DOHH2 (cell line): Measurements from ENCODE around the gene CRYZL1.

Experiments
- H3F3A ChIP-seq: fragments of 200-600 bp; sonication (generic), shearing (Covaris generic); 2 replicates; pipeline ENCODE4 v1.6.0; 2016; ENCODE audit warnings: antibody characterized with exemption, mild to moderate bottlenecking; ENCODE audit not compliant: control insufficient read depth, insufficient read depth
- H3K27ac ChIP-seq: fragments of 200-600 bp; sonication (generic); 2 replicates; pipeline ENCODE4 v1.5.1; 2014; ENCODE audit warnings: low read depth, mild to moderate bottlenecking, low read length, moderate library complexity
- H3K27me3 ChIP-seq: fragments of 200-600 bp; sonication (generic); 2 replicates; pipeline ENCODE4 v1.6.1; 2014; ENCODE audit warnings: mild to moderate bottlenecking, low read length, mixed read lengths; ENCODE audit not compliant: control insufficient read depth
- H3K36me3 ChIP-seq: fragments of 200-600 bp; sonication (generic); 2 replicates; pipeline ENCODE4 v1.6.1; 2014; ENCODE audit warnings: mild to moderate bottlenecking, low read length, moderate library complexity, mixed read lengths; ENCODE audit not compliant: control insufficient read depth
- H3K4me1 ChIP-seq: fragments of 200-600 bp; sonication (generic); 2 replicates; pipeline ENCODE4 v1.6.1; 2014; ENCODE audit warnings: mild to moderate bottlenecking, low read length, mixed read lengths; ENCODE audit not compliant: control insufficient read depth
- H3K4me2 ChIP-seq: fragments of 200-600 bp; sonication (generic); 2 replicates; pipeline ENCODE4 v1.6.0; 2014; ENCODE audit warnings: mild to moderate bottlenecking, low read length, moderate library complexity
- H3K4me3 ChIP-seq: fragments of 200-600 bp; sonication (generic); 2 replicates; pipeline ENCODE4 v1.5.1; 2014; ENCODE audit warnings: mild to moderate bottlenecking, low read length, mixed read lengths
- H3K79me2 ChIP-seq: fragments of 200-600 bp; sonication (generic); 2 replicates; pipeline ENCODE4 v1.6.1; 2014; ENCODE audit warnings: mild to moderate bottlenecking, low read length, mixed read lengths; ENCODE audit not compliant: control insufficient read depth
- H3K9me2 ChIP-seq: fragments of 200-600 bp; sonication (generic); replicated peaks from 2 replicates; pipeline ENCODE4 v1.6.1; 2014; ENCODE audit warnings: mild to moderate bottlenecking, low read length, mixed read lengths; ENCODE audit not compliant: control insufficient read depth
- H3K9me3 ChIP-seq: fragments of 200-600 bp; sonication (generic); 2 replicates; pipeline ENCODE4 v1.6.1; 2014; ENCODE audit warnings: antibody characterized with exemption, low read length, mixed read lengths; ENCODE audit not compliant: control insufficient read depth, insufficient read depth
- H4K20me1 ChIP-seq: fragments of 200-600 bp; sonication (generic); 2 replicates; pipeline ENCODE4 v1.6.0; 2014; ENCODE audit warnings: low read depth, mild to moderate bottlenecking, antibody characterized with exemption, low read length, moderate library complexity; ENCODE audit not compliant: control insufficient read depth, insufficient read depth
- EZH2phosphoT487 ChIP-seq: fragments of 200-600 bp; sonication (generic); IDR thresholded peaks from 2 replicates; pipeline ENCODE4 v1.6.1; 2017; ENCODE audit warnings: borderline replicate concordance, mild to moderate bottlenecking, antibody characterized with exemption, low read length, moderate library complexity, mixed read lengths
- TF ChIP-seq, protein P1 (sequence below): fragments of 200-600 bp; sonication (generic); IDR thresholded peaks from one replicate; pipeline ENCODE4 v1.5.1; 2014; ENCODE audit warnings: antibody characterized with exemption, mild to moderate bottlenecking, low read depth, low read length; ENCODE audit not compliant: poor library complexity, severe bottlenecking

CRYZL1 gene

DNA sequence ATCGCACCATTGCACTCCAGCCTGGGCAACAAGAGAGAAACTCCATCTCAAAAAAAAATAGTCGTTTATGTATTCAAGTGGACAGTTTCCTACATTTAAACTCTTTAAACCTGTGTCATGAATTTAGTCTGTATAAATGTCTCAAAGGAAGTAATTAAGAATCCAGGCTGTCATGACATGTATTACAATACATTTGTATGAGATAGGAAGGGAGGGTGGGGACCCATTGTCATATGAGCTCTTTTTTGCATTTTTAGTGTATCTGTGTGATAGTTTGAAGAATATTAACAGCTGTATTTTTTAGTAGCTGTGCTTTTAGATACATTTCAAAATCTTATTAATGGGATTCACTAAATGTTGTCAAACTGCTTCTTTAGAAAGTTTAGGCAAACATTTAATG lies 73.1 kb downstream of the CRYZL1 start:
- H3K4me2 ChIP-seq, result no peak overlapping the region
- H3K36me3 ChIP-seq, result peaks cover 92% of the 10 kb centered on the region
- 0 out of 2 replicates have a peak, but pooled peaks cover 3% of the 10 kb centered on the region for H4K20me1 ChIP-seq
- no peaks in the 10 kb centered on the region for H3K4me1 ChIP-seq
- peaks cover 44% of the 10 kb centered on the region for H3K79me2 ChIP-seq
- no peak overlapping the region for H3K27ac ChIP-seq
- no peaks in the 10 kb centered on the region for H3K9me3 ChIP-seq
- no peak overlapping the region for H3K4me3 ChIP-seq
- no peaks in the 10 kb centered on the region for H3K27me3 ChIP-seq
- peaks cover 37% of the 10 kb centered on the region for H3F3A ChIP-seq
- no peaks in the 10 kb centered on the region for H3K9me2 ChIP-seq
- TF ChIP-seq EZH2phosphoT487, result no peak
- TF ChIP-seq, protein P1, sequence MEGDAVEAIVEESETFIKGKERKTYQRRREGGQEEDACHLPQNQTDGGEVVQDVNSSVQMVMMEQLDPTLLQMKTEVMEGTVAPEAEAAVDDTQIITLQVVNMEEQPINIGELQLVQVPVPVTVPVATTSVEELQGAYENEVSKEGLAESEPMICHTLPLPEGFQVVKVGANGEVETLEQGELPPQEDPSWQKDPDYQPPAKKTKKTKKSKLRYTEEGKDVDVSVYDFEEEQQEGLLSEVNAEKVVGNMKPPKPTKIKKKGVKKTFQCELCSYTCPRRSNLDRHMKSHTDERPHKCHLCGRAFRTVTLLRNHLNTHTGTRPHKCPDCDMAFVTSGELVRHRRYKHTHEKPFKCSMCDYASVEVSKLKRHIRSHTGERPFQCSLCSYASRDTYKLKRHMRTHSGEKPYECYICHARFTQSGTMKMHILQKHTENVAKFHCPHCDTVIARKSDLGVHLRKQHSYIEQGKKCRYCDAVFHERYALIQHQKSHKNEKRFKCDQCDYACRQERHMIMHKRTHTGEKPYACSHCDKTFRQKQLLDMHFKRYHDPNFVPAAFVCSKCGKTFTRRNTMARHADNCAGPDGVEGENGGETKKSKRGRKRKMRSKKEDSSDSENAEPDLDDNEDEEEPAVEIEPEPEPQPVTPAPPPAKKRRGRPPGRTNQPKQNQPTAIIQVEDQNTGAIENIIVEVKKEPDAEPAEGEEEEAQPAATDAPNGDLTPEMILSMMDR, result no peak

DNA sequence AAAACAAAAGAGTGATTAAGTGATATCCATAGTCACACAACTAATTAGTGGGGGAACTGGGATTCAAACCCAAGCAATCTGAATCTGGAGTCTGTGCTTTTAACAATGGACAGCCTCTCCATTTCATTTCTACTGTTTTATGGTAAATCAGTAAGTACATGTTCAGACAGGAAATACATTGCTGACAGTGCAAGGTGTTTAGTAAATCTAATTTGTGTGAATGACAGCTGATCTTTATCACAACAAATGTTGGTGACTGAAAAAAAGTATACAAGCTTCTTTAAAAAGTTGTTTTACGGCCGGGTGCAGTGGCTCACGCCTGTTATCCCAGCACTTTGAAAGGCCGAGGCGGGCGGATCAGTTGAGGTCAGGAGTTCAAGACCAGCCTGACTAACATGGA lies 73.6 kb downstream of the CRYZL1 start:
- Histone ChIP-seq H3K9me3 (no peaks in the 10 kb centered on the region), H3K4me2 (no peak overlapping the region), H3K27me3 (no peaks in the 10 kb centered on the region), H3K79me2 (peaks cover 47% of the 10 kb centered on the region), H3K36me3 (peaks cover 92% of the 10 kb centered on the region), H4K20me1 (0 out of 2 replicates have a peak, but pooled peaks cover 3% of the 10 kb centered on the region), H3K4me1 (no peaks in the 10 kb centered on the region), H3K27ac (no peak overlapping the region), H3K4me3 (no peak overlapping the region), H3K9me2 (no peaks in the 10 kb centered on the region), H3F3A (peaks cover 32% of the 10 kb centered on the region)
- TF ChIP-seq, protein P1, result no peak
- no peak for TF ChIP-seq EZH2phosphoT487

DNA sequence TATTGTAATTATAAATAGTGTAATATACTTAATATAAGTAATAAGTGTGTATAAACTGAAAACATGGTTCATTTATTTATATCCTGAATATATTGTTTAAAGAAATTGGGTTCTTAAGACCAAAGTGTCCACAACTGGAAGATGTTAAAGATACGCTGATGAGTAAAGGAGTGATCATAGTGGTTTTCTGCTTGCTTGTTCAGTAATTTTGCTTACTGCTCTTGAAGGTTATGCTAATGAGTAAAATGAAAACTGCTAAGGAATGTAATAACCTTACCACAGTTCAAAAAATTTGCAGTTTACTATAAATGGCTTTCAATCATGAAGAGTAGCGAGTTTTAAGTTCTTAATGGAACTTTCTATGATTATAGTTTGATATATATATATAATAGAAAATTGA lies 75.0 kb downstream of the CRYZL1 start:
- peaks cover 92% of the 10 kb centered on the region for H3K36me3 ChIP-seq
- no peaks in the 10 kb centered on the region for H3K9me2 ChIP-seq
- TF ChIP-seq, protein P1, result no peak
- no peak for TF ChIP-seq EZH2phosphoT487

More for the DNA sequence above, 75.0 kb downstream of the CRYZL1 start:
- H3K27ac ChIP-seq, result no peak overlapping the region
- 0 out of 2 replicates have a peak, but pooled peaks cover 3% of the 10 kb centered on the region for H4K20me1 ChIP-seq
- H3K4me3 ChIP-seq, result no peak overlapping the region
- H3K79me2 ChIP-seq, result peaks cover 53% of the 10 kb centered on the region
- H3K27me3 ChIP-seq, result no peaks in the 10 kb centered on the region
- no peaks in the 10 kb centered on the region for H3K4me1 ChIP-seq
- H3K4me2 ChIP-seq, result no peak overlapping the region
- H3K9me3 ChIP-seq, result no peaks in the 10 kb centered on the region
- H3F3A ChIP-seq, result peaks cover 35% of the 10 kb centered on the region
